GM12878 (cell line): ENCODE data around the gene INPP4B. TPM values are rescaled to one million over a fixed set of nuclear protein-coding genes. Genes with fewer than 3 reads are reported as not detected.

Experiments
- ATAC-seq: fragments of 200-7000 bp; cut with Tn5 transposase; 3 replicates; pipeline ENCODE4 v1.9.1; 2020; ENCODE audit warnings: mild to moderate bottlenecking, moderate library complexity
- BruUV-seq: library from RNA; stranded (reverse); fragments of 400-500 nt; replicated peaks from 2 replicates; lab custom pipeline; 2021; lab: Mats Ljungman, UMichigan
- CTCF ChIA-PET: fragments of 300-600 bp; sonication (Branson Sonifier 250); formaldehyde crosslinking; extraction: SDS; loops from one replicate; lab custom pipeline; 2021; ENCODE audit warnings: inconsistent platforms; lab: Yijun Ruan, JAX
- POLR2A ChIA-PET: fragments of 350-600 bp; formaldehyde crosslinking; extraction: SDS; loops from one replicate; lab custom pipeline; 2021; ENCODE audit warnings: inconsistent platforms; lab: Charles Lee
- RAD21 ChIA-PET: fragments of 300-600 bp; sonication (Branson Sonifier 250); formaldehyde crosslinking; loops from one replicate; lab custom pipeline; 2023; ENCODE audit warnings: antibody characterized with exemption; ENCODE audit not compliant: unreplicated experiment; lab: Charles Lee
- SMC1A ChIA-PET: fragments of 300-600 bp; sonication (Branson Sonifier 250); formaldehyde crosslinking; loops from one replicate; lab custom pipeline; 2023; ENCODE audit not compliant: unreplicated experiment, uncharacterized antibody; lab: Charles Lee
- DNase-seq: peaks from one replicate; pipeline ENCODE4 v3.0.0-alpha.2; 2011; ENCODE audit warnings: low read depth, low spot score
- FAIRE-seq: peaks from 3 replicates; lab custom pipeline; 2011; peaks lifted over from hg19 to GRCh38; lab: Jason Lieb, UNC
- H2AFZ ChIP-seq: 2 replicates; pipeline ENCODE4 v1.6.0; 2011; ENCODE audit warnings: low read depth, low read length, control low read depth; ENCODE audit not compliant: control insufficient read depth
- H3K27ac ChIP-seq: 2 replicates; pipeline ENCODE4 v1.5.1; 2011; ENCODE audit warnings: control low read depth; ENCODE audit not compliant: control insufficient read depth, insufficient read depth
- H3K27me3 ChIP-seq, 2 experiments: replicated peaks in 1 of 2; 2 replicates each; pipeline versions ENCODE4 v1.6.0 to v1.6.1; 2011; ENCODE audit warnings: low read length in 1 of 2; ENCODE audit not compliant: control insufficient read depth in 2 of 2, insufficient read depth in 2 of 2
- H3K36me3 ChIP-seq, 2 experiments: 2 replicates each; pipeline ENCODE4 v1.5.1; 2011; ENCODE audit warnings: low read length in 1 of 2; ENCODE audit not compliant: control insufficient read depth in 2 of 2, insufficient read depth in 2 of 2
- H3K4me1 ChIP-seq: 2 replicates; pipeline ENCODE4 v1.6.1; 2011; ENCODE audit warnings: mild to moderate bottlenecking, low read length, moderate library complexity, mixed read lengths; ENCODE audit not compliant: control insufficient read depth, insufficient read depth
- H3K4me2 ChIP-seq: 2 replicates; pipeline ENCODE4 v1.6.0; 2011; ENCODE audit warnings: control low read depth; ENCODE audit not compliant: control insufficient read depth, insufficient read depth
- H3K4me3 ChIP-seq: fragments of 200-600 bp; sonication (generic); 2 replicates; pipeline ENCODE4 v1.5.1; 2016
- H3K79me2 ChIP-seq: 2 replicates; pipeline ENCODE4 v1.6.0; 2011; ENCODE audit warnings: low read length; ENCODE audit not compliant: control insufficient read depth, insufficient read depth
- H3K9ac ChIP-seq: 2 replicates; pipeline ENCODE4 v1.8.0; 2011; ENCODE audit warnings: low read length, control low read depth, mixed read lengths; ENCODE audit not compliant: control insufficient read depth, insufficient read depth
- H3K9me3 ChIP-seq: replicated peaks from 3 replicates; pipeline ENCODE4 v1.5.1; 2011; ENCODE audit warnings: mild to moderate bottlenecking, low read length; ENCODE audit not compliant: control insufficient read depth, insufficient read depth
- H4K20me1 ChIP-seq: 2 replicates; pipeline ENCODE4 v1.6.0; 2011; ENCODE audit not compliant: control insufficient read depth, insufficient read depth
- BCL11A ChIP-seq: IDR thresholded peaks from 2 replicates; pipeline ENCODE4 v1.6.1; 2011; ENCODE audit warnings: low read depth, low read length
- CBFB ChIP-seq: IDR thresholded peaks from 2 replicates; pipeline ENCODE4 v1.6.1; 2016; ENCODE audit warnings: antibody characterized with exemption, low read depth
- E4F1 ChIP-seq: fragments of 450-650 bp; IDR thresholded peaks from 2 replicates; pipeline ENCODE4 v1.6.1; 2018; ENCODE audit warnings: borderline replicate concordance, mild to moderate bottlenecking; ENCODE audit not compliant: partially characterized antibody
- FOS ChIP-seq: IDR thresholded peaks from 3 replicates; pipeline ENCODE4 v1.6.1; 2011; ENCODE audit warnings: borderline replicate concordance; ENCODE audit not compliant: insufficient read length; ENCODE audit errors: extremely low read depth
- FOXM1 ChIP-seq: IDR thresholded peaks from 2 replicates; pipeline ENCODE4 v1.6.1; 2012; ENCODE audit warnings: low read depth, mild to moderate bottlenecking, inconsistent platforms, low read length, moderate library complexity
- HDGF ChIP-seq: fragments of 450-650 bp; IDR thresholded peaks from 2 replicates; pipeline ENCODE4 v1.6.1; 2016; ENCODE audit warnings: antibody characterized with exemption
- MTA3 ChIP-seq: IDR thresholded peaks from 2 replicates; pipeline ENCODE4 v1.6.1; 2012; ENCODE audit warnings: low read length, inconsistent platforms, borderline replicate concordance
- MXI1 ChIP-seq: fragments of 150-350 bp; IDR thresholded peaks from 2 replicates; pipeline ENCODE4 v1.6.1; 2011; ENCODE audit warnings: low read depth, mild to moderate bottlenecking, inconsistent platforms, low read length, improper control_type of control experiment
- NFIC ChIP-seq: IDR thresholded peaks from 2 replicates; pipeline ENCODE4 v1.6.1; 2012; ENCODE audit warnings: low read depth, mild to moderate bottlenecking, inconsistent platforms, low read length, moderate library complexity
- NR2C2 ChIP-seq: IDR thresholded peaks from 2 replicates; pipeline ENCODE4 v1.6.1; 2011; ENCODE audit warnings: borderline replicate concordance, low read depth; ENCODE audit not compliant: control insufficient read depth, insufficient read length
- POU2F2 ChIP-seq: IDR thresholded peaks from 3 replicates; pipeline ENCODE4 v1.6.1; 2011; ENCODE audit warnings: low read depth, mild to moderate bottlenecking, low read length, borderline replicate concordance
- RAD21 ChIP-seq: IDR thresholded peaks from 2 replicates; pipeline ENCODE4 v1.6.1; 2011; ENCODE audit warnings: mild to moderate bottlenecking, low read depth, low read length, moderate library complexity; ENCODE audit not compliant: insufficient read depth
- ZBTB40 ChIP-seq: fragments of 450-650 bp; IDR thresholded peaks from 2 replicates; pipeline ENCODE4 v1.6.1; 2016; ENCODE audit warnings: mild to moderate bottlenecking, moderate library complexity, borderline replicate concordance
- WGBS: methylation state at CpG from one replicate; pipeline ENCODE4 v1.1.6; 2016; ENCODE audit warnings: low lambda C conversion rate; ENCODE audit not compliant: insufficient replicate concordance, insufficient coverage; ENCODE audit errors: missing lambda C conversion rate; 5-methylcytosine and 5-hydroxymethylcytosine counted together
- in situ Hi-C: fragments of 300-500 bp; cut with MboI; formaldehyde crosslinking; loops from 9 replicates; pipeline ENCODE4 v1.14.3; 2018; ENCODE audit warnings: mixed read lengths
- intact Hi-C: fragments of 100-400 bp; cut with micrococcal nuclease; formaldehyde crosslinking; loops from one replicate; pipeline ENCODE4 v1.14.2; 2022; ENCODE audit not compliant: unreplicated experiment
- polyA plus RNA-seq, 11 experiments: library from polyadenylated mRNA; depleted of rRNA in 4 of 11; unstranded in 6 of 11; stranded (reverse) in 5 of 11; fragments of >200 nt; fragmentation: Nextera tagmentation in 4 of 11; fragmentation: Illumina TruSeq in 1 of 11; extraction: Ambion mirVana in 4 of 11; extraction: Trizol in 1 of 11; gene quantifications; 1 replicate in 1 of 11; 2 replicates in 10 of 11; pipeline versions ENCODE4 v1.2.1 to v1.2.3, GENCODE V29; 2011 to 2016; ENCODE audit warnings: inconsistent platforms in 2 of 11, missing spikeins in 2 of 11, low read depth in 1 of 11
- total RNA-seq, 4 experiments: library from RNA; depleted of rRNA in 3 of 4; stranded (reverse); fragments of >200 nt in 3 of 4; fragmentation: Illumina TruSeq in 1 of 4; extraction: Trizol in 1 of 4; gene quantifications; 2 replicates each; pipeline versions ENCODE4 v1.2.1 to v1.2.3, GENCODE V29; 2013 to 2021

The INPP4B gene
- total and polyA plus RNA-seq, 10 of the 15 experiments (the other 5 are each of a cell fraction or from before 2014, with no cell fraction given): 0.53 to 11.2 (median 0.95) TPM

- no peak for TF ChIP-seq HDGF
- TF ChIP-seq RAD21: no peak
Measured at GRCh38 chr4:142369141-142369540, 477.0 kb downstream of the INPP4B start (continued).

GRCh38 chr4:142367418-142368180 lies 478.5 kb downstream of the INPP4B start:
- CTCF ChIA-PET: interaction anchor here (0.6 to 8.1 kb wide), 12 partner anchors 8 to 667 kb away, joined by 3 to 68 read pairs (median 3); no protein-coding TSS in a partner anchor
- H3K79me2 ChIP-seq: no peaks in the 10 kb centered on the region
- SMC1A ChIA-PET: interaction anchor here (0.6 to 7.4 kb wide), 13 partner anchors 8 to 208 kb away, joined by 3 to 76 read pairs (median 5); no protein-coding TSS in a partner anchor
- intact Hi-C loops: no loop called here
- no peaks in the 10 kb centered on the region for H3K27me3 ChIP-seq
- ATAC-seq: peak; percentile 72
- no peaks in the 10 kb centered on the region for H3K4me1 ChIP-seq
- in situ Hi-C loops: no loop called here
- no peak overlapping the region for H2AFZ ChIP-seq
- FAIRE-seq: no peak
- no TSS peak for BruUV-seq
- no peak for DNase-seq
- POLR2A ChIA-PET: interaction anchor here (0.6 to 1.6 kb wide), 6 partner anchors 9 to 1038 kb away, joined by 3 to 5 read pairs (median 3); no protein-coding TSS in a partner anchor
- H3K36me3 ChIP-seq: no peaks in the 10 kb centered on the region
- H4K20me1 ChIP-seq: no peaks in the 10 kb centered on the region
- no peak overlapping the region for H3K27ac ChIP-seq
- H3K9me3 ChIP-seq: no peaks in the 10 kb centered on the region
- H3K4me2 ChIP-seq: no peak overlapping the region
- H3K4me3 ChIP-seq: no peak overlapping the region
- RAD21 ChIA-PET: interaction anchor here (0.6 to 3.5 kb wide), 14 partner anchors 9 to 206 kb away, joined by 3 to 18 read pairs (median 7); no protein-coding TSS in a partner anchor
- WGBS: 15% methylated on average over 6 of the region's 6 CpGs
- no peak overlapping the region for H3K9ac ChIP-seq
- TF ChIP-seq FOXM1: no peak
- TF ChIP-seq BCL11A: no peak
- no peak for TF ChIP-seq MTA3
- TF ChIP-seq NFIC: no peak
- no peak for TF ChIP-seq NR2C2
- TF ChIP-seq CBFB: no peak
- no peak for TF ChIP-seq FOS
- TF ChIP-seq E4F1: no peak
- no peak for TF ChIP-seq POU2F2
- TF ChIP-seq ZBTB40: no peak
- no peak for TF ChIP-seq MXI1
